ENCODE results near the gene SOX18.

SOX18 gene

GRCh38 chr20:64049060-64049877, at the start of gene SOX18:
TSS of gene SOX18 (minus strand) at chr20:64049639. CDS start at chr20:64049516, 123 bp downstream.
- TF ChIP-seq RAD21 (IDR thresholded peaks at IDR 0.05; ENCODE audit: low read depth) = no peak
- peak; percentile 8; the same call in 1 of the 2 replicates for TF ChIP-seq TEAD4 (IDR thresholded peaks at IDR 0.05)
- TF ChIP-seq EGR1 (IDR thresholded peaks at IDR 0.05) = peak; percentile 43; the same call in 1 of the 2 replicates

DNA sequence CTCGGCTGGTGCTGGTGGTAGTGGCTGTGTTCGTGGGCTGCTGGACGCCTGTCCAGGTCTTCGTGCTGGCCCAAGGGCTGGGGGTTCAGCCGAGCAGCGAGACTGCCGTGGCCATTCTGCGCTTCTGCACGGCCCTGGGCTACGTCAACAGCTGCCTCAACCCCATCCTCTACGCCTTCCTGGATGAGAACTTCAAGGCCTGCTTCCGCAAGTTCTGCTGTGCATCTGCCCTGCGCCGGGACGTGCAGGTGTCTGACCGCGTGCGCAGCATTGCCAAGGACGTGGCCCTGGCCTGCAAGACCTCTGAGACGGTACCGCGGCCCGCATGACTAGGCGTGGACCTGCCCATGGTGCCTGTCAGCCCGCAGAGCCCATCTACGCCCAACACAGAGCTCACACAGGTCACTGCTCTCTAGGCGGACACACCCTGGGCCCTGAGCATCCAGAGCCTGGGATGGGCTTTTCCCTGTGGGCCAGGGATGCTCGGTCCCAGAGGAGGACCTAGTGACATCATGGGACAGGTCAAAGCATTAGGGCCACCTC, 49.1 kb upstream of the SOX18 start:
- no peak for TF ChIP-seq EGR1 (IDR thresholded peaks at IDR 0.05)
- no peak for TF ChIP-seq ZBTB7A (IDR thresholded peaks at IDR 0.05; ENCODE audit: low read depth)
- TF ChIP-seq TEAD4 (IDR thresholded peaks at IDR 0.05) = no peak

DNA sequence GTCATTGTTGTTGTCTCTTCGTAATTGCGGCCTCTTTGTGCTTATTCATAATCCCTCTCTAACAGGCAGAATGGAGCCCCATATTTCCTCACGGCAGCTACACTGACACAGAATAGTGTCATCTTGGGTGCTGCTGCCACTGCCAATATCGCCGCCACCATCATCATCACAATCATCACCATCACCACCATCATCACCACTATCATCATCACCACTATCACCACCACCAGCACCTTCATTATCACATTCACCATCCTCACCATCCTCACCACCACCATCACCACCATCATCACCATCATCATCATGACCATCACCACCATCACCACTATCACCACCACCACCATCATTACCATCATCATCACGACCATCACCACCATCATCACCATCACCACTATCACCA, 47.1 kb upstream of the SOX18 start:
- no peak for TF ChIP-seq TAF1 (IDR thresholded peaks at IDR 0.05; ENCODE audit: low read depth)
- no peak for TF ChIP-seq MAX (IDR thresholded peaks at IDR 0.05)
- no peak for TF ChIP-seq USF1 (IDR thresholded peaks at IDR 0.05)
- TF ChIP-seq, protein P1, sequence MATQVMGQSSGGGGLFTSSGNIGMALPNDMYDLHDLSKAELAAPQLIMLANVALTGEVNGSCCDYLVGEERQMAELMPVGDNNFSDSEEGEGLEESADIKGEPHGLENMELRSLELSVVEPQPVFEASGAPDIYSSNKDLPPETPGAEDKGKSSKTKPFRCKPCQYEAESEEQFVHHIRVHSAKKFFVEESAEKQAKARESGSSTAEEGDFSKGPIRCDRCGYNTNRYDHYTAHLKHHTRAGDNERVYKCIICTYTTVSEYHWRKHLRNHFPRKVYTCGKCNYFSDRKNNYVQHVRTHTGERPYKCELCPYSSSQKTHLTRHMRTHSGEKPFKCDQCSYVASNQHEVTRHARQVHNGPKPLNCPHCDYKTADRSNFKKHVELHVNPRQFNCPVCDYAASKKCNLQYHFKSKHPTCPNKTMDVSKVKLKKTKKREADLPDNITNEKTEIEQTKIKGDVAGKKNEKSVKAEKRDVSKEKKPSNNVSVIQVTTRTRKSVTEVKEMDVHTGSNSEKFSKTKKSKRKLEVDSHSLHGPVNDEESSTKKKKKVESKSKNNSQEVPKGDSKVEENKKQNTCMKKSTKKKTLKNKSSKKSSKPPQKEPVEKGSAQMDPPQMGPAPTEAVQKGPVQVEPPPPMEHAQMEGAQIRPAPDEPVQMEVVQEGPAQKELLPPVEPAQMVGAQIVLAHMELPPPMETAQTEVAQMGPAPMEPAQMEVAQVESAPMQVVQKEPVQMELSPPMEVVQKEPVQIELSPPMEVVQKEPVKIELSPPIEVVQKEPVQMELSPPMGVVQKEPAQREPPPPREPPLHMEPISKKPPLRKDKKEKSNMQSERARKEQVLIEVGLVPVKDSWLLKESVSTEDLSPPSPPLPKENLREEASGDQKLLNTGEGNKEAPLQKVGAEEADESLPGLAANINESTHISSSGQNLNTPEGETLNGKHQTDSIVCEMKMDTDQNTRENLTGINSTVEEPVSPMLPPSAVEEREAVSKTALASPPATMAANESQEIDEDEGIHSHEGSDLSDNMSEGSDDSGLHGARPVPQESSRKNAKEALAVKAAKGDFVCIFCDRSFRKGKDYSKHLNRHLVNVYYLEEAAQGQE (IDR thresholded peaks at IDR 0.05; ENCODE audit: low read depth) = no peak
- TF ChIP-seq ZBTB7A (IDR thresholded peaks at IDR 0.05; ENCODE audit: low read depth) = no peak

DNA sequence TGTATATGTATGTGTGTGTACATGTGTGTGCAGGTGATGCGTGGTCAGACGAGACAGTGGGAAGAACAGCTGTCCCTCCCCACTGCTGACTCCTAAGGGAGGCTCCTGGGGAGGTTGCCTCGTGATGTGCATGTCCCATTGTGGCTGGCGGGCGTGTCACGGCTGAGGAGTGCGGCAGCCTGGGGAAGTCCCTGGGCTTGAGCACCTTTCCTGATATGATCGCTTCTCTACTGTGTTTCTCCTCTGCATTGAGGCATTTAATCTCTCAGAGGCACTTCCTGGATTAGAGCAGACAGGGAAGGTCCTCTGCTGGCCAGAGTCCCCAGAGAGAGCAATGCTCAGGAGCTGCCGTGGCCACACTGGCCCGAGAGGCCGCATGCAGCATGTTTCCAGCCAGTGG, 46.5 kb upstream of the SOX18 start:
- TF ChIP-seq YY1 (IDR thresholded peaks at IDR 0.05; ENCODE audit: low read depth) (no peak), USF1 (IDR thresholded peaks at IDR 0.05) (no peak), TCF12 (IDR thresholded peaks at IDR 0.05; ENCODE audit: low read depth) (no peak)
- TF ChIP-seq, protein P1 (IDR thresholded peaks at IDR 0.05; ENCODE audit: low read depth) = no peak

DNA sequence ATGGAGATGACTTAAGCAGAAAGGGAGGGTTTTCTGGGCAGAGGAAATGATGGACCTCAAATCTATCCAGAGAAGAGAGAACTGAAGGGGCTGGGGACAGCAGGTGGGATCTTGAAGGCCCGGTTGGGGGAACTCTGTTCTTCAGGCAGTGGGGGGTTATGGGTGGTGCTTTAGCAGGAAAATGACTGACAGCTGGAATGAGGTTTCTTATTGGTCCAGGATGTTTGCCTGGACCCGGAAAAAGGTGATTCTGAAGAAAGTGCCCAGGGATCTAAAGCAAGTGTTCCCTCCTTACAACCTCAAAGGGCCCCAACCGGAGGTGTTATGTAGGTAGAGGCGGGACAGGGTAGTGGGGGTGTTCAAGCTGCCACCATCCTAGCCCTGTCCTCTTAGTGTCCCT, 46.0 kb upstream of the SOX18 start:
- TF ChIP-seq CEBPB (IDR thresholded peaks at IDR 0.05) (no peak), YY1 (IDR thresholded peaks at IDR 0.05; ENCODE audit: low read depth) (no peak), TEAD4 (IDR thresholded peaks at IDR 0.05) (no peak), TAF1 (IDR thresholded peaks at IDR 0.05; ENCODE audit: low read depth) (no peak), FOXM1 (IDR thresholded peaks at IDR 0.05; ENCODE audit: borderline replicate concordance, low read depth) (no peak), ZBTB7A (IDR thresholded peaks at IDR 0.05; ENCODE audit: low read depth) (no peak), MAX (IDR thresholded peaks at IDR 0.05) (no peak), EP300 (IDR thresholded peaks at IDR 0.05; ENCODE audit: borderline replicate concordance) (no peak), CREB1 (IDR thresholded peaks at IDR 0.05; ENCODE audit: low read depth) (no peak), TCF12 (IDR thresholded peaks at IDR 0.05; ENCODE audit: low read depth) (no peak), EGR1 (IDR thresholded peaks at IDR 0.05) (no peak), RAD21 (IDR thresholded peaks at IDR 0.05; ENCODE audit: low read depth) (no peak), USF1 (IDR thresholded peaks at IDR 0.05) (no peak), NFIC (IDR thresholded peaks at IDR 0.05) (no peak)
- TF ChIP-seq, protein P1 (IDR thresholded peaks at IDR 0.05; ENCODE audit: low read depth) = no peak

Measured in Ishikawa (cell line).